Measurements from ENCODE around the gene ZMYM3.
A peak's percentile ranks its signal among the peaks of the same experiment; 100 is the strongest.

The ZMYM3 gene

GRCh38 chrX:71214604-71215337 is 39.2 kb downstream of the ZMYM3 start:
- DNase-seq (ENCODE audit: low spot score), result no peak

- no peak for DNase-seq (ENCODE audit: low spot score)
These were observed 39.8 kb downstream of the ZMYM3 start for GRCh38 chrX:71214152-71214551.

GRCh38 chrX:71212536-71212935 is 41.4 kb downstream of the ZMYM3 start:
- no peak for DNase-seq (ENCODE audit: low spot score)

GRCh38 chrX:71210816-71211215 is 43.1 kb downstream of the ZMYM3 start:
- DNase-seq (ENCODE audit: low spot score), result no peak

GRCh38 chrX:71199252-71200008 is 54.5 kb downstream of the ZMYM3 start:
- DNase-seq (ENCODE audit: low spot score), result no peak

GRCh38 chrX:71198066-71198465 is 55.9 kb downstream of the ZMYM3 start:
- DNase-seq (ENCODE audit: low spot score), result peak; percentile 18

- DNase-seq (ENCODE audit: low spot score), result no peak
These were observed 57.8 kb downstream of the ZMYM3 start for GRCh38 chrX:71195964-71196649.

- DNase-seq (ENCODE audit: low spot score), result no peak
These were observed 62.7 kb downstream of the ZMYM3 start for GRCh38 chrX:71191248-71191647.
